KMS-11 (cell line): ENCODE measurements around the gene ARGLU1.

ENCODE experiments used
- H2AFZ ChIP-seq: fragments of 200-600 bp; sonication (generic); 2 replicates; pipeline ENCODE4 v1.6.1; 2016; ENCODE audit warnings: antibody characterized with exemption, mixed run types, low read depth
- H3K27ac ChIP-seq: fragments of 200-600 bp; sonication (generic); 2 replicates; pipeline ENCODE4 v1.6.1; 2016; ENCODE audit warnings: mild to moderate bottlenecking, mixed run types
- H3K27me3 ChIP-seq: fragments of 200-600 bp; sonication (generic); 2 replicates; pipeline ENCODE4 v1.6.1; 2017; ENCODE audit warnings: mild to moderate bottlenecking, low read depth, mixed run types, moderate library complexity; ENCODE audit not compliant: insufficient read depth
- H3K36me3 ChIP-seq: fragments of 200-600 bp; sonication (generic); 2 replicates; pipeline ENCODE4 v1.6.1; 2017; ENCODE audit warnings: mild to moderate bottlenecking, mixed run types; ENCODE audit not compliant: insufficient read depth
- H3K4me1 ChIP-seq: fragments of 200-600 bp; sonication (generic); 2 replicates; pipeline ENCODE4 v1.6.1; 2016; ENCODE audit warnings: mild to moderate bottlenecking, low read depth, mixed run types; ENCODE audit not compliant: poor library complexity, severe bottlenecking
- H3K4me2 ChIP-seq: fragments of 200-600 bp; sonication (generic); 2 replicates; pipeline ENCODE4 v1.7.0; 2016; ENCODE audit warnings: mild to moderate bottlenecking, mixed run types
- H3K4me3 ChIP-seq: fragments of 200-600 bp; sonication (generic); IDR thresholded peaks from 2 replicates; pipeline ENCODE4 v1.6.1; 2017; ENCODE audit warnings: low read depth, low read length, mixed read lengths; ENCODE audit not compliant: insufficient read depth
- H3K79me2 ChIP-seq: fragments of 200-600 bp; sonication (generic); 2 replicates; pipeline ENCODE4 v1.6.1; 2016; ENCODE audit warnings: low read depth, mixed run types; ENCODE audit not compliant: insufficient read depth
- H3K9ac ChIP-seq: fragments of 200-600 bp; sonication (generic); 2 replicates; pipeline ENCODE4 v1.6.1; 2016; ENCODE audit warnings: mild to moderate bottlenecking, mixed run types
- H4K20me1 ChIP-seq: fragments of 200-600 bp; sonication (generic); 2 replicates; pipeline ENCODE4 v1.6.1; 2016; ENCODE audit warnings: mild to moderate bottlenecking, mixed run types; ENCODE audit not compliant: insufficient read depth
- TF ChIP-seq, protein P1 (sequence below): fragments of 200-600 bp; sonication (generic); conservative IDR thresholded peaks from 2 replicates; pipeline ENCODE4 v1.6.1; 2017; ENCODE audit warnings: low read depth, mild to moderate bottlenecking, antibody characterized with exemption, low read length, moderate library complexity, mixed read lengths

Gene ARGLU1

DNA sequence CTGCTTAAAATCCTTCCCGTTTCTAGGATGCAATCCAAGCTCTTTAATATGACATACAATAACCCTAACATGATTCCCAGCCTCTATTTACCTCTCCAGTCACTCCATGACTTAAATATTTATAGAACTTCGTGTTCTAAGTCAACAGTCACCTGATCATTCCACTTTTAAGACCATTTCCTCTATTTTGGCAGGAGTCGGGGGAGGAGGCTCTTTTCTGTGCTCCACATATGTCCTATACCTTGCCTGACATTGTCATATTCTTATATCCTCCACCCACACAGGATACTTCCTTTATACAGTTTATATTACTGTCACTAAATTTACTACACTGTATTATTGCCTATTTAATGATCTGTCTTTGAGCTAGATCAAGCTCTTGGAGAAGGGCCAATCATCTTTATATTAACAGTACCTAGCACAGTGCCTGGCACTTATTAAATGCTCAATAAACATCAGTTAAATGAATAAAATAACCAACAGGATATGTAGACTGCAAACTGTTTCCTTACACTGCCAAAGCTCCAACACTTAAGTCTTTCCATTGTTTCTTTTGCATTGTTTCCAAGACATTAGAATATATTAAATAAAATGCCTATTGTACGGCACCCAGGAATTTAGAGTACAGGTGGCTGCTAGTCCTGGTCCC is 2.7 kb downstream of the ARGLU1 start:
- H3K79me2 ChIP-seq = peaks cover 68% of the 10 kb centered on the region
- H2AFZ ChIP-seq = no peak overlapping the region
- peaks cover 58% of the 10 kb centered on the region for H3K4me1 ChIP-seq
- TF ChIP-seq, protein P1, sequence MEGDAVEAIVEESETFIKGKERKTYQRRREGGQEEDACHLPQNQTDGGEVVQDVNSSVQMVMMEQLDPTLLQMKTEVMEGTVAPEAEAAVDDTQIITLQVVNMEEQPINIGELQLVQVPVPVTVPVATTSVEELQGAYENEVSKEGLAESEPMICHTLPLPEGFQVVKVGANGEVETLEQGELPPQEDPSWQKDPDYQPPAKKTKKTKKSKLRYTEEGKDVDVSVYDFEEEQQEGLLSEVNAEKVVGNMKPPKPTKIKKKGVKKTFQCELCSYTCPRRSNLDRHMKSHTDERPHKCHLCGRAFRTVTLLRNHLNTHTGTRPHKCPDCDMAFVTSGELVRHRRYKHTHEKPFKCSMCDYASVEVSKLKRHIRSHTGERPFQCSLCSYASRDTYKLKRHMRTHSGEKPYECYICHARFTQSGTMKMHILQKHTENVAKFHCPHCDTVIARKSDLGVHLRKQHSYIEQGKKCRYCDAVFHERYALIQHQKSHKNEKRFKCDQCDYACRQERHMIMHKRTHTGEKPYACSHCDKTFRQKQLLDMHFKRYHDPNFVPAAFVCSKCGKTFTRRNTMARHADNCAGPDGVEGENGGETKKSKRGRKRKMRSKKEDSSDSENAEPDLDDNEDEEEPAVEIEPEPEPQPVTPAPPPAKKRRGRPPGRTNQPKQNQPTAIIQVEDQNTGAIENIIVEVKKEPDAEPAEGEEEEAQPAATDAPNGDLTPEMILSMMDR = no peak
- H3K9ac ChIP-seq = 0 out of 2 replicates have a peak overlapping the region, but pooled peaks have one; percentile 88
- H3K4me2 ChIP-seq = peak overlapping the region; percentile 86
- H3K4me3 ChIP-seq = no peak overlapping the region
- H4K20me1 ChIP-seq = peaks cover 59% of the 10 kb centered on the region
- no peak overlapping the region for H3K27ac ChIP-seq
- no peaks in the 10 kb centered on the region for H3K27me3 ChIP-seq
- no peaks in the 10 kb centered on the region for H3K36me3 ChIP-seq

DNA sequence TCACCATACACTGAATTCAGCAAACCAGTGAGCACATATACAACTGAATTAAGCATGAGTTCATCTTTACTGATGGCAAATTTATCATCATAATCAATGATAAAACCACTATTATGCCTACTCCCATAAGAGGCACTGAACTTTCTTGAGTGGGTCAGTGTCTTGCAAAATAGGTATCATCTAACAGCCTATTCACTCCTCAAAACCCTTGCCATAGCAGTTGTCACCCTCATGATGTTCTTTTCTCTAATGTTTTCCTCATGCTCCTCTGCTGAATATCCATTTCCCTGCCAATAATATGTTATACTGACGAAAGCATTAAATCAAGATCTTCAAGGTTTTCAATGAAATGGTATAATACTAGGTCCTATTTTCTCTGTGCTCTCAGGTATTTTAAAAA is 5.6 kb downstream of the ARGLU1 start:
- H3K4me1 ChIP-seq = peaks cover 54% of the 10 kb centered on the region
- H3K27me3 ChIP-seq = no peaks in the 10 kb centered on the region
- H3K27ac ChIP-seq = peak overlapping the region; percentile 48; the same call in 1 of the 2 replicates
- H3K36me3 ChIP-seq = peaks cover 3% of the 10 kb centered on the region; the same call in 1 of the 2 replicates
- H2AFZ ChIP-seq = no peak overlapping the region
- TF ChIP-seq, protein P1 = no peak
- H3K9ac ChIP-seq = no peak overlapping the region
- peak overlapping the region; percentile 29; the same call in 1 of the 2 replicates for H3K4me2 ChIP-seq
- H4K20me1 ChIP-seq = peaks cover 70% of the 10 kb centered on the region
- no peak overlapping the region for H3K4me3 ChIP-seq
- peaks cover 96% of the 10 kb centered on the region for H3K79me2 ChIP-seq

DNA sequence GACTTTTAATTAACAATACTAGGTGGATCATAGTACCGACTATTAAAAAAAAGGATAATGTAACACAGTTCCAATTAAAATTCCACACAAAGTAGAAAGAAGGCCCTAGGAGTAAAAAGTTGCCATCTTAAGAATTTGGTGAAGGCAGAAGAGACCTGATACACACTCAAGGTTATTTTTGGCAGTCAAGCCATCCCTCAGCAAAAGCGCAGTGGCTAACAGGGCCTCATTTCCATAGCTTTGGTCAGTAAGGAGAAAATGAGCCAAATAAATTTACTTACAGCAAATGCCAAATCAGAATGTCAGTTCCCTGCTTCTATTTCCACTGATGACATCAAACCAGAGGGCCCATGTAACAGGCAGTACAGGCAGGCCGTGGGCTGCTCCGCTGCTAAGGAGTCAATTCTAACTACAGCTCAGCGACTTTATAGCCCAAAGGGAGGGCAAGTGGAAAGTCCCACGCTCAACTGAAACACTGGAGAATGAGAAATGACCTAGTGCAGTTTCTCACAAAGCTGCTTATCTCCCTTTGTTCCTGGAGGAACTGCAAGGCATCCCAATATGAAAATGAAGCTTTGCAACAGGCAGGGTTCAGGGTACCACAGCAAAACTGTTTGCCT is 6.3 kb downstream of the ARGLU1 start:
- Histone ChIP-seq H4K20me1 (peaks cover 70% of the 10 kb centered on the region), H3K36me3 (peaks cover 3% of the 10 kb centered on the region; the same call in 1 of the 2 replicates), H3K27me3 (no peaks in the 10 kb centered on the region), H3K4me3 (no peak overlapping the region), H3K27ac (peak overlapping the region; percentile 48), H3K4me2 (peak overlapping the region; percentile 29; the same call in 1 of the 2 replicates), H2AFZ (no peak overlapping the region), H3K4me1 (peaks cover 54% of the 10 kb centered on the region), H3K79me2 (peaks cover 95% of the 10 kb centered on the region), H3K9ac (no peak overlapping the region)
- TF ChIP-seq, protein P1 = no peak

DNA sequence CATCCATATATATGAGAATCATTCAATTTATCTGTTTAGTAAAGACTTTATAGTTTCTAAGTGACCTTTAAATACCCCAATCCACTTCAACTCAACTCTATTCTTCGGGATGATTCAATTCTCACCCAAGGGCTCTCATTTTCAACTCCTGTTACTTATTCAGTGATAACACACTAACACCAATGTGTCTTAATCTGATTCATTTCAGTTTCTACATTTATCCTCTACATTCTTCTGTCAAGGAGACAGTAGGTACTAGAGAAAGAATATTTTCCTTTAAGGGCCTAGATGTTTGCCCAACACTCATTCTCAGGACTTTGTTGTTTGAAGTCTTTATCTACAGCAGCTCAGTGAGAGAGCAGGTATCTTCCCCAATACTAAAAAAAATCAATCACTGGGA is 7.1 kb downstream of the ARGLU1 start:
- no peak overlapping the region for H3K4me3 ChIP-seq
- H2AFZ ChIP-seq = no peak overlapping the region
- TF ChIP-seq, protein P1 = no peak
- no peak overlapping the region; the same call in 1 of the 2 replicates for H3K27ac ChIP-seq
- H3K36me3 ChIP-seq = peaks cover 3% of the 10 kb centered on the region; the same call in 1 of the 2 replicates
- H3K9ac ChIP-seq = no peak overlapping the region
- peaks cover 52% of the 10 kb centered on the region for H3K4me1 ChIP-seq
- H3K4me2 ChIP-seq = no peak overlapping the region
- no peaks in the 10 kb centered on the region for H3K27me3 ChIP-seq
- peaks cover 94% of the 10 kb centered on the region for H3K79me2 ChIP-seq
- peaks cover 62% of the 10 kb centered on the region for H4K20me1 ChIP-seq
